GM21381 (cell line): Measurements from ENCODE around the gene NUP37.
"Not testable (repeated sequence)": the region's sequence is repeated elsewhere in the genome, so short reads cannot be mapped to it uniquely, and the experiment has no call there.

Source experiments
- ATAC-seq: cut with Tn5 transposase; IDR thresholded peaks from one replicate; pipeline ENCODE4 v1.9.1; 2021; ENCODE audit warnings: mild to moderate bottlenecking, moderate library complexity; ENCODE audit not compliant: unreplicated experiment

Gene NUP37

GRCh38 chr12:102095677-102096263, 24.1 kb downstream of the NUP37 start:
- peak; percentile 65 for ATAC-seq

- no peak for ATAC-seq
Observed at GRCh38 chr12:102093319-102093718, 26.6 kb downstream of the NUP37 start.

- not testable (repeated sequence) for ATAC-seq
Observed at GRCh38 chr12:102089228-102089835, 30.6 kb downstream of the NUP37 start.

- no peak for ATAC-seq
Observed at GRCh38 chr12:102080842-102081241, 39.1 kb downstream of the NUP37 start.

GRCh38 chr12:102072092-102072491, 47.8 kb downstream of the NUP37 start:
- not testable (repeated sequence) for ATAC-seq

GRCh38 chr12:102069707-102070106, 50.2 kb downstream of the NUP37 start:
- no peak for ATAC-seq

- no peak for ATAC-seq
Observed at GRCh38 chr12:102067574-102068258, 52.2 kb downstream of the NUP37 start.

GRCh38 chr12:102064476-102064875, 55.4 kb downstream of the NUP37 start:
- ATAC-seq = no peak

- ATAC-seq = no peak
Observed at GRCh38 chr12:102063069-102063468, 56.8 kb downstream of the NUP37 start.

- ATAC-seq = no peak
Observed at GRCh38 chr12:102062419-102062806, 57.5 kb downstream of the NUP37 start.

GRCh38 chr12:102061560-102062418, 58.1 kb downstream of the NUP37 start, which contains the start of gene WASHC3:
Gene WASHC3, minus strand, starts transcription at chr12:102061991. Its CDS starts 29 bp downstream, at chr12:102061962.
- ATAC-seq = peak; percentile 96

GRCh38 chr12:102061096-102061559, 58.8 kb downstream of the NUP37 start:
- peak; percentile 41 for ATAC-seq

GRCh38 chr12:102059343-102059742, 60.6 kb downstream of the NUP37 start:
- no peak for ATAC-seq

GRCh38 chr12:102054345-102054744, 65.6 kb downstream of the NUP37 start:
- no peak for ATAC-seq

- ATAC-seq = no peak
Observed at GRCh38 chr12:102053062-102053349, 66.9 kb downstream of the NUP37 start.

GRCh38 chr12:102052192-102053061, 67.5 kb downstream of the NUP37 start:
- no peak for ATAC-seq

GRCh38 chr12:102051431-102051965, 68.4 kb downstream of the NUP37 start:
- no peak for ATAC-seq

GRCh38 chr12:102050660-102051430, 69.1 kb downstream of the NUP37 start:
- no peak for ATAC-seq

- ATAC-seq = peak; percentile 92
Observed at GRCh38 chr12:102043928-102044327, 76.0 kb downstream of the NUP37 start.
